Heart right ventricle (tissue), 16 donors: Measurements from ENCODE around the gene CHST3. TPM values are rescaled to one million over a fixed set of nuclear protein-coding genes. Genes with fewer than 3 reads are reported as not detected.
"Not testable (repeated sequence)": the region's sequence is repeated elsewhere in the genome, so short reads cannot be mapped to it uniquely, and the experiment has no call there.

Experiments used
- ATAC-seq, 8 donors: fragments of 200-7000 bp; cut with Tn5 transposase; one replicate each; pipeline ENCODE4 v1.9.1; 2020; ENCODE audit warnings: mild to moderate bottlenecking in 8 of 8, moderate library complexity in 8 of 8, moderate number of reproducible peaks in 1 of 8
- DNase-seq, 2 donors: peaks; one replicate each; pipeline ENCODE4 v3.0.0-alpha.2; 2020
- H3K27ac ChIP-seq, 10 donors: fragments of 200-600 bp; sonication (generic) in 2 of 10; one replicate each; pipeline versions ENCODE4 v1.5.0 to v1.8.0; 2020 to 2022; ENCODE audit warnings: mild to moderate bottlenecking in 3 of 10
- H3K27me3 ChIP-seq, 7 donors: fragments of 200-600 bp; one replicate each; pipeline ENCODE4 v1.8.0; 2021 to 2022; ENCODE audit warnings: mild to moderate bottlenecking in 2 of 7
- H3K36me3 ChIP-seq, 9 donors: fragments of 200-600 bp; sonication (generic) in 1 of 9; one replicate each; pipeline versions ENCODE4 v1.5.0 to v1.8.0; 2020 to 2022; ENCODE audit warnings: mild to moderate bottlenecking in 2 of 9
- H3K4me1 ChIP-seq, 9 donors: fragments of 200-600 bp; sonication (generic) in 1 of 9; one replicate each; pipeline versions ENCODE4 v1.5.0 to v1.8.0; 2020 to 2022; ENCODE audit warnings: mild to moderate bottlenecking in 4 of 9
- H3K4me3 ChIP-seq, 10 donors: fragments of 200-600 bp; sonication (generic) in 2 of 10; one replicate each; pipeline versions ENCODE4 v1.5.0 to v1.8.0; 2020 to 2022; ENCODE audit warnings: mild to moderate bottlenecking in 7 of 10, moderate library complexity in 2 of 10
- H3K9me3 ChIP-seq, 11 donors: fragments of 200-600 bp in 10 of 11; sonication (generic) in 2 of 11; one replicate each; pipeline versions ENCODE4 v1.5.0 to v1.8.0; 2013 to 2022; ENCODE audit warnings: mild to moderate bottlenecking in 2 of 11, control low read depth in 1 of 11, moderate library complexity in 1 of 11
- whole genome bisulfite sequencing, 2 donors: extraction: QIAGEN DNeasy Blood & Tissue Kit; methylation state at CpG; one replicate each; pipeline ENCODE4 v1.1.7; 2013; ENCODE audit warnings: inconsistent platforms in 1 of 2; 5-methylcytosine and 5-hydroxymethylcytosine counted together
- intact Hi-C, 10 donors: fragments of 100-400 bp; cut with DNase I; formaldehyde crosslinking; loops; one replicate each; pipeline versions ENCODE4 v1.11.1 to v1.14.2; 2022
- long read RNA-seq, 3 donors: library from polyadenylated mRNA; unstranded; transcript quantifications; one replicate each; pipeline ENCODE4 v2.0.0, GENCODE V29; 2020 to 2021
- polyA plus RNA-seq, 2 donors: library from polyadenylated mRNA; stranded (reverse); fragments of 200-250 nt; gene quantifications; one replicate each; pipeline ENCODE4 v1.2.3, GENCODE V29; 2013
- total RNA-seq, 10 donors: library from RNA; stranded (reverse); fragmentation: NEBNext Ultra II Directional in 3 of 10; extraction: Animal tissue kit (Norgen Biotek cat#: 25700) in 3 of 10; gene quantifications; one replicate each; pipeline versions ENCODE4 v1.2.1 to v1.2.4, GENCODE V29; 2021 to 2023
- TF ChIP-seq, protein P1 (sequence below), 9 donors: fragments of 200-600 bp; sonication (generic) in 2 of 9; IDR thresholded peaks; one replicate each; pipeline versions ENCODE4 v1.5.0 to v1.8.0; 2021 to 2022; ENCODE audit warnings: antibody characterized with exemption in 9 of 9, mild to moderate bottlenecking in 5 of 9, moderate library complexity in 1 of 9
- donor health status: Arrhythmogenic right ventricular cardiomyopathy.
- donor health status: ischemic (EF 13 %, LVEDD 7.1; RV severe dilation, severe dysfunction).
- donor health status: healthy with polysubstance abuse.
- donor health status: DM: no; HTN: yes; CAD: no.
- donor health status: DM: no; HTN: no; CAD: no.
- donor health status: ischemic (EF 25% LVEDD 6.9; RV normal size, moderate dysfunction).
- donor health status: ischemic (EF 25% LVEDD 5.7; RV mildly dilated, moderate dysfunction).
- donor health status: healthy.
- donor health status: DM: yes; HTN: yes; CAD: no.
- donor health status: Ischemic cardiomyopathy.
- donor health status: ischemic (EF 35%, LVEDD 5.7; RV mildly dilated, moderate dysfunction).
- donor health status: nonischemic (EF 11% LVEDD 7.7; RV severe dilation, severe dysfunction).
- donor health status: DM: yes; HTN: yes; CAD: no.
- donor health status: PGD.
- donor health status: ischemic (EF 29% LVEDD 5.4; RV normal size, mild dysfunction).
- donor health status: nonischemic (EF 23%, LVEDD 6.1; RV moderate dilation, normal function).

CHST3 gene, protein sequence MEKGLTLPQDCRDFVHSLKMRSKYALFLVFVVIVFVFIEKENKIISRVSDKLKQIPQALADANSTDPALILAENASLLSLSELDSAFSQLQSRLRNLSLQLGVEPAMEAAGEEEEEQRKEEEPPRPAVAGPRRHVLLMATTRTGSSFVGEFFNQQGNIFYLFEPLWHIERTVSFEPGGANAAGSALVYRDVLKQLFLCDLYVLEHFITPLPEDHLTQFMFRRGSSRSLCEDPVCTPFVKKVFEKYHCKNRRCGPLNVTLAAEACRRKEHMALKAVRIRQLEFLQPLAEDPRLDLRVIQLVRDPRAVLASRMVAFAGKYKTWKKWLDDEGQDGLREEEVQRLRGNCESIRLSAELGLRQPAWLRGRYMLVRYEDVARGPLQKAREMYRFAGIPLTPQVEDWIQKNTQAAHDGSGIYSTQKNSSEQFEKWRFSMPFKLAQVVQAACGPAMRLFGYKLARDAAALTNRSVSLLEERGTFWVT
- total RNA-seq (10 to 100 TPM; 14.5 to 28.7 (median 21.3) TPM), polyA plus RNA-seq (10 to 100 TPM in 1 of 2 donors, 1 to 10 TPM in 1; 6.3 to 12.0 TPM)
- long read RNA-seq, donor 1, partial matches to known transcripts, result 1 of 16 reads
- long read RNA-seq, donor 1, other reads (novel, unspliced or antisense), result 15 of 16 reads
- long read RNA-seq, donor 2, partial matches to known transcripts, result 0 of 21 reads
- long read RNA-seq, donor 2, other reads (novel, unspliced or antisense), result 21 of 21 reads
- long read RNA-seq, donor 3, full-length matches to known transcripts, result 1 of 69 reads
- long read RNA-seq, donor 3, partial matches to known transcripts, result 1 of 69 reads
- long read RNA-seq, donor 3, other reads (novel, unspliced or antisense), result 67 of 69 reads

DNA sequence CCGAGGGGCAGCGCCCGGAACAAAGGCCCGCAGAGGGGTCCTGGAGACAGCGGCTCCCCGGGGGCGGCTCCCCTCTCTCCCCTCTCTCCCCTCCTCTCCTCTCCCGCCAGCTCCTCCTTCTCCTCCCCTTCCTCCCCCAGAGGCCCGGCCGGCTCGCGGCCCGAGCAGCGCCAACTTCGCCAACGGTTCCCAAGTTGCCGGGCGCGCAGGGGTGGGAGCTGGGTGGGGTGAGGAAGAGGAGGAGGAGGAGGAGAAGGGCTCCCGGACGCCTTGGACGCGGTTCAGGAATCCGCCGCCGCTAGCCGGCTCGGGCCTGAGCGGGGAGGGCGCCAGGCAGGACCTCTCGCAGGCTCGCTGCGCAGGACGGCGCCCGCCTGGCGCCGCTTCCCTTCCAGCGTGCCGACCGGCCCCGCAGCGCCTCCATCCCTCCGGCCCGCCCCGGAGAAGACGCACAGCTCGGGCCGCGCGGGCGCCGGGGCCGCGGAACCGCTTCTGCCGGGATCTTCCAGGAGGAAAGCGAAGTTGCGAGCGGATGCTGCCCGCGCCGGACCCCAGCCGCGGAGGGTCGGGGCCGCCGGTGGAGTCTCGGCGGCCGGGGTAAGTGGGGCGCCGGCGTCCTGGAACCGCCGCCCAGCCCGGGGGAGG is at the start of gene CHST3:
TSS of gene CHST3 (plus strand) at position 298 of the 645 bp plus-strand sequence. CDS start 41,448 bp downstream, outside the sequence.
- Histone ChIP-seq H3K27me3 (peaks cover 0 to 28% (median 0%) of the 10 kb centered on the region in 7 donors), H3K27ac (peak within 1 kb of the TSS; percentile 92 to 100 (median 98)), H3K36me3 (peaks cover 0 to 7% (median 0%) of the 10 kb centered on the region in 9 donors), H3K4me3 (peak within 1 kb of the TSS; percentile 67 to 95 (median 84)), H3K4me1 (peaks cover 11 to 60% (median 46%) of the 10 kb centered on the region in 9 donors), H3K9me3 (no peaks in the 10 kb centered on the region)
- DNase-seq, result peak; percentile 85 to 88
- TF ChIP-seq, protein P1, sequence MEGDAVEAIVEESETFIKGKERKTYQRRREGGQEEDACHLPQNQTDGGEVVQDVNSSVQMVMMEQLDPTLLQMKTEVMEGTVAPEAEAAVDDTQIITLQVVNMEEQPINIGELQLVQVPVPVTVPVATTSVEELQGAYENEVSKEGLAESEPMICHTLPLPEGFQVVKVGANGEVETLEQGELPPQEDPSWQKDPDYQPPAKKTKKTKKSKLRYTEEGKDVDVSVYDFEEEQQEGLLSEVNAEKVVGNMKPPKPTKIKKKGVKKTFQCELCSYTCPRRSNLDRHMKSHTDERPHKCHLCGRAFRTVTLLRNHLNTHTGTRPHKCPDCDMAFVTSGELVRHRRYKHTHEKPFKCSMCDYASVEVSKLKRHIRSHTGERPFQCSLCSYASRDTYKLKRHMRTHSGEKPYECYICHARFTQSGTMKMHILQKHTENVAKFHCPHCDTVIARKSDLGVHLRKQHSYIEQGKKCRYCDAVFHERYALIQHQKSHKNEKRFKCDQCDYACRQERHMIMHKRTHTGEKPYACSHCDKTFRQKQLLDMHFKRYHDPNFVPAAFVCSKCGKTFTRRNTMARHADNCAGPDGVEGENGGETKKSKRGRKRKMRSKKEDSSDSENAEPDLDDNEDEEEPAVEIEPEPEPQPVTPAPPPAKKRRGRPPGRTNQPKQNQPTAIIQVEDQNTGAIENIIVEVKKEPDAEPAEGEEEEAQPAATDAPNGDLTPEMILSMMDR (IDR thresholded peaks at IDR 0.05), result peak in 2 of 9 donors; percentile 3 to 27
- 1% methylated on average over 73 to 77 of the region's 77 CpGs for WGBS, 2 donors
- intact Hi-C loops, result loop anchor here in 6 of 10 donors (5.0 to 10.0 kb wide), 8 partner anchors 43 to 373 kb away; partner anchors contain the start of genes ANAPC16 (in 1 of the 6) and ASCC1 (in 1 of the 6)
- ATAC-seq, result peak; percentile 77 to 91 (median 86)

DNA sequence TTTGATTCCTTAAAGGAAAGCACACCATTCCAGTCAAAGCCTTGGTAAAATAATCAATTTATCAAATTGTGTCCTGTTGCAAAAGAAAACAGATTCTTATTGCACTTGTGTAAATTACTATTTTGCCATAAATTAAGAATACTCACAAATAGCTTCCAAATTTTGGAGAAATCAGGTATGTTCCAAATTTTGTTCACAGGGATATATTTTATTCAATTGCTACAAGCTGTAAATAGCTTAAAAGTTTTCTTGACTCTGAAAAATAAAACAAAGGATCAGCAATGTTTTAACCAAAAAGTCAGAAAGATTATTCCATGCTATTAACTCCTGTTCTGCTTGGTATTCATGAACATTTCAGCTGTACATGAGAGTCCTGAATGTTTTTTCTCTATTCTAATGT is 47.4 kb upstream of the CHST3 start:
- ATAC-seq (no peak), DNase-seq (no peak)
- H3K27me3 ChIP-seq, result no peaks in the 10 kb centered on the region
- H3K4me1 ChIP-seq, result peaks cover 5 to 21% (median 12%) of the 10 kb centered on the region in 9 donors
- peaks cover 0 to 20% (median 0%) of the 10 kb centered on the region in 11 donors for H3K9me3 ChIP-seq
- TF ChIP-seq, protein P1 (IDR thresholded peaks at IDR 0.05), result no peak
- no peak overlapping the region for H3K27ac ChIP-seq
- no peak overlapping the region for H3K4me3 ChIP-seq
- no peaks in the 10 kb centered on the region for H3K36me3 ChIP-seq
- intact Hi-C loops, result no loop called here

DNA sequence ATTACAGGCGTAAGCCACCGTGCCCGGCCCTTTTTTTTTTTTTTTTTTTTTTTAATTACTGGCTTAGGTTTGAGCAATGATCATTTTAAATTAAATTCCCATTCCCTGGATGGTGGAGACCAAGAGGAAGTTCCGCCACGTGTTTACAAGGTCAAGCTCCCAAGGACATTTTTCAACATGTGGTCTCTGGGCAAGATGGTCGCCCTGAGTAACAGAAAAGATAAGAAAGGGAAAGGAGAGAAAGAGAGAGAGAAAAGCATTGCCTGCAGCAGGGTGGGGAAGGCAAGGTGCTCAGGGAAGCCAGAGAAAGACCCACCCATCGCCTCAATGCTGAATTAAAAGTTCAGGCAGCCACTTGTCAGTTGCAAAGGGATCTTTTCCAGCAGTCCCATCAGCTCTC is 45.2 kb upstream of the CHST3 start:
- Histone ChIP-seq H3K27me3 (no peaks in the 10 kb centered on the region), H3K4me3 (no peak overlapping the region), H3K4me1 (peaks cover 5 to 31% (median 15%) of the 10 kb centered on the region in 9 donors), H3K36me3 (no peaks in the 10 kb centered on the region), H3K27ac (no peak overlapping the region), H3K9me3 (peaks cover 0 to 10% (median 0%) of the 10 kb centered on the region in 11 donors)
- ATAC-seq (no peak), DNase-seq (no peak)
- TF ChIP-seq, protein P1 (IDR thresholded peaks at IDR 0.05), result no peak
- intact Hi-C loops, result no loop called here
- 76 to 84% methylated on average over 7 of the region's 7 CpGs for WGBS, 2 donors

DNA sequence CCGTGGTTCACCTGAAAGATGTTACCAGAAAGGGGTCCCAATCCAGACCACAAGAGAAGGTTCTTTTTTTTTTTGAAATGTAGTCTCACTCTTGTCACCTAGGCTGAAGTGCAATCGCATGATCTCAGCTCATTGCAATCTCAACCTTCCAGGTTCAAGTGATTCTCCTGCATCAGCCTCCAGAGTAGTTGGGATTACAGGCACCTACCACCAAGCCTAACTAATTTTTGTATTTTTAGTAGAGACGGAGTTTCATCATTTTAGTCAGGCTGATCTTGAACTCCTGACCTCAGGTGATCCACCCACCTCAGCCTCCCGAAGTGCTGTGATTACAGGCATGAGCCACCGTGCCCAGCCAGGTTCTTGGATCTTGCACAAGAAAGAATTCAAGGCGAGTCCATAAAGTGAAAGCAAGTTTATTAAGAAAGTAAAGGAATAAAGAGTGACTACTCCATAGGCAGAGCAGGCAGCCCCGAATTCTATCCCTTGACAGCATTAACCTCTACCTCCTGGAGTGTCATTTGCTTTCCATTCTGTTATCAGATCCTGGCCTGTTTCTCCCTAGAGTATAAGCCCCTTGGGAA is 44.1 kb upstream of the CHST3 start:
- 82 to 86% methylated on average over 7 of the region's 7 CpGs for WGBS, 2 donors
- H3K4me3 ChIP-seq, H3K27me3 ChIP-seq, DNase-seq, intact Hi-C loops, ATAC-seq, H3K36me3 ChIP-seq: not testable (repeated sequence)
- Histone ChIP-seq H3K27ac (peak overlapping the region in 1 of 10 donors; percentile 52), H3K4me1 (peaks cover 5 to 31% (median 15%) of the 10 kb centered on the region in 9 donors), H3K9me3 (peaks cover 0 to 10% (median 0%) of the 10 kb centered on the region in 11 donors)
